Activated CD4-positive, alpha-beta T cell treated with anti-CD3 and anti-CD28 coated beads, Interleukin-2, amount 50 U/mL, for 1 hour (primary cell): ENCODE data around the gene FAM83G.

Experiments used
- DNase-seq: peaks from one replicate; pipeline ENCODE4 v3.0.0-alpha.2; 2020

Gene FAM83G

DNA sequence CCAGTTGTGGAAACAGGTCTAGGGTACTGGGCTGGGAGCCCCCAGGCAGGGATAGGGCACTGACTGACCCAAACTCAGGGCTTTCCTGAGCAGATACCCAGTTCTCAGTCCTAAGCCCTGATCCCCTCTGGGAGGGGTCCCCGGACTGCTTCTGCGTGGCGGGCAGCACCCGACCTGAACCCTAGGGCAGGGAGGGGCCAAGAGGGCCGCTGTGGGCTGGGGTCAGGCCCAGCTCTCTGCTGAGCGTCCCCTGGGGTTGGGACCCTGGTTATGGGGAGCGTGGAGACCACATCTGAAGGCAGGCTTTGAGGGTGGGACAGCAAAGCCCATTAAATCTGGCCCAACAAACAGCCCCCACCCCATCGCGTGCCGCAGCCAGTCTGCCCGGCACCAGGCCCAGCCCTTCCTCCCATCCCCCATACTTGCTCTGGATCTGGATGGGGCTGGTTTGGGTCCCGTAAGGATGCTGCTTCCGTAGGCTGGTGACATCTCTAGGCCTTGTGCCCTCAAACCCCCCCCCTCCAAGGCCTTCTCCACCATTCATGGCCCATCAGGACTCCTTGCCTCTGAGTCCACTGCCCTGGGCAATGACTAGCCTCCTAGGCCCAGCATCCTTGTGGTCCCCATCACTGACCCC, 691 bp upstream of the FAM83G start:
- no peak for DNase-seq

DNA sequence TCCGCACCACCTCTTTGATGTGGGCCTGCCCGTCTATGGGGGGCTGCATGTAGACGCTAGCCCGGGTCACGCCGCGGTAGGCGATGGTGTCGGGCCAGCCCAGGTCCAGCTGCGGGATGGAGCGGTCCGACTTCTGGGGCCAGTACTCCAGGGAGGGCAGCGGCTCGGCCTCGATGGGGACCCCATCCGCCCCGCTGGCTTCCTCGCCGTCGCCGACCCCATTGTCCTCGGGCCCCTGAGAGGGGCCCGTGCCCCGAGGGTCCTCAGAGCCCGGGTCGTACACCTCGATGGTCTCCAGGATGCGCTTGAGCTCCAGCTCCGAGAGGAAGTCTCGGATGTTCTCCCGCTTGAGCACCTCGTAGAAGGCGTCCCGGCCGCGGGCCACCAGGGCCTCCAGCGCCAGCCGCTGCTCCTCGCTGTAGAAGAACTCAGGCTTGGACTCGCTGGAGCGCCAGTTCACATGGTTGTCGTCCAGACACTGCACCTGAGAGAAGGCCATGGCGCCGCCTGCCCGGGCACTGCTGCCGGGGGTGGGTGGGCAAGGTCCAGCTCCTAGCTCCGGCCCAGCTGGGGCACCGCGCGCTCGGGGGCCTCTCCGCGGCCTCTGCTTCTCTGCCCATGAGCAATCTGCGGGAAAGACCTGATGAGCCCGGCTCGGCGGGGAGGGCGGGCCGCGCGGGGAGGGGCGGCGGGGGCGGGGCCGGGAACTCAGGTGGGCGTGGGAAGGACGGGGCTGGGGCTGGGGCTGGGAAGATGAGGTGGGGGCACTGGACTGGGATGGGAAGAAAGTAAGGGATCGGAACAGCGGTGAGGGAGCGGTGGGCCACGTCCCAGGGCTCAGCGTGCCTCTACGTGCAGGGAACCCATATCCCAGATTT, 782 bp downstream of the FAM83G start:
- peak; percentile 38 for DNase-seq

DNA sequence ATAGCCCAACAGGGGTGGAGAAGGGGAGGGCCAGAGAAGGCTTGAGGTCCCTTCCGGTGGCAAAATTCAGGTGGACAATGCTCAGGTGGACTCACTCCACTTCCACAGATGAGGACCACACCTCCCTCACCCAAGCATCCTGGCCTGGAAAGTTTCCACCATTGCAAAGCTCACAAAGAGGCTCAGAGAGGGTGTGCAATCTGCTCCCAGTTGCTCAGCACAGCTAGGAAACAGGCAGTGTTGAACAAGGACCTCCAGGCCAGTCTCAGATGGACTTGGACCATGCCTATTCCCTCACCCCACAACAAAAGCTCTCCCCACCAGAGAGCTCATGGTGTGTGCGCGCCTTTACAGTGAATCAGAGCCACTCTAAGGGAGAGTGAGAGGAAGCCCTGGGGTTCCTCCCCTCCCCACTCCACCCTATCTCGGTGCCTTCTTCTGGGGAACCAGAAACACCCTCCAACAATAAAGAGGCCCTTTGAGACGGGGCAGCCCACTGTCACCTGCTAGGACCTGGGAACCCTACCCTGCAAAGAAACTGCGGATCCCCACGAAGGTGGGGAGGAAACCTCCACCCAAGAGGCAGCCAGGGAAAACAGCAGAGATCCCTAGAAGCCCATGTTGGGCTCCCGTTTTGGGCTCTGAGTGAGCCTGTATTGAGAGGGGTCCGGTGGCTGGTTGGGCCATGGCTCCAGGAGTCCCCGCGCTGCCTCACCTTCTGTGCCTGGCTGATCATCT, 1.6 kb downstream of the FAM83G start:
- DNase-seq, result peak; percentile 24

GRCh38 chr17:19001907-19002590, 2.5 kb downstream of the FAM83G start:
- DNase-seq, result no peak

GRCh38 chr17:19000531-19001325, 3.8 kb downstream of the FAM83G start:
- no peak for DNase-seq

GRCh38 chr17:18999911-19000310, 4.7 kb downstream of the FAM83G start:
- no peak for DNase-seq

DNA sequence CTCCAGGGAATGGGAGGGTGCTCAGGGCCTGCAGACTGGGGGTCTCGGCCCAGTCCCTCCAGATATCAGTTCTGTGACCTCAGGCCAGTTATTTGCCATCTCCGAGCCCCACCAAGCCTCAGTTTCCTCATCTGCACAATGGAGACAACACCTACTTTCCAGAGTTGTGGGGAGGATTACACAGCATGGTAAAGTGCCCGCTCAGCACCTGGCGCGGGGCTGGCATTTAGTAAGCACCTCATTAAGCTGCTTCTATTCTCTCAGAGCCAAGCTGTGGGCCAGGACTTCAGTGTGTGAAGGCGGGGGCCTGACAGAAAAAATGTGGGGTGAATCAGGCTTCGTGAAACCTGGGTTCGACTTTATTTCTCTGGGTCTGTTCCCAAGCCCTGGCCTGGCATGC, 5.2 kb downstream of the FAM83G start:
- DNase-seq, result no peak

GRCh38 chr17:18997650-18998196, 6.8 kb downstream of the FAM83G start:
- DNase-seq, result no peak

- DNase-seq, result no peak
Measured at GRCh38 chr17:18996458-18996857, 8.1 kb downstream of the FAM83G start.

GRCh38 chr17:18995220-18995619, 9.3 kb downstream of the FAM83G start:
- DNase-seq, result no peak

DNA sequence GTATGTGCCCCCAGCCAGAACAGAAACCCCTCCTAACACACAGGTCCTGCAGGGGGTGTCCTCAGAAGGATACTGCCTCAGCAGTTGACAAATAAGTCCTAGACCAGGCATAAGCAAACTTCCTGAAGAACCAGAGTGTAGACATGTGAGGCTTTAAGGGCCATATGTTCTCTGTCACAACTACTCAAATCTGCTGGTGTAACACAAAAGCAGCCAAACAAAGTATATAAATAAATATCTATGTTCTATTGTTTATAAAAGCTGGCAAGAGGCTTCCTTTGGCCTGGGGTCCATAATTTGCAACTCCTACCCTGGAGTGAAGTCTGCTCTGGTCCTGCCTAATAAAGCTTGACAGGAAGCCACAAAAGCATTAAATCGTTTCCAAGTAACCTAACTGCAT, 9.9 kb downstream of the FAM83G start:
- no peak for DNase-seq

- DNase-seq, result no peak
Measured at GRCh38 chr17:18993905-18994526, 10.5 kb downstream of the FAM83G start.

DNA sequence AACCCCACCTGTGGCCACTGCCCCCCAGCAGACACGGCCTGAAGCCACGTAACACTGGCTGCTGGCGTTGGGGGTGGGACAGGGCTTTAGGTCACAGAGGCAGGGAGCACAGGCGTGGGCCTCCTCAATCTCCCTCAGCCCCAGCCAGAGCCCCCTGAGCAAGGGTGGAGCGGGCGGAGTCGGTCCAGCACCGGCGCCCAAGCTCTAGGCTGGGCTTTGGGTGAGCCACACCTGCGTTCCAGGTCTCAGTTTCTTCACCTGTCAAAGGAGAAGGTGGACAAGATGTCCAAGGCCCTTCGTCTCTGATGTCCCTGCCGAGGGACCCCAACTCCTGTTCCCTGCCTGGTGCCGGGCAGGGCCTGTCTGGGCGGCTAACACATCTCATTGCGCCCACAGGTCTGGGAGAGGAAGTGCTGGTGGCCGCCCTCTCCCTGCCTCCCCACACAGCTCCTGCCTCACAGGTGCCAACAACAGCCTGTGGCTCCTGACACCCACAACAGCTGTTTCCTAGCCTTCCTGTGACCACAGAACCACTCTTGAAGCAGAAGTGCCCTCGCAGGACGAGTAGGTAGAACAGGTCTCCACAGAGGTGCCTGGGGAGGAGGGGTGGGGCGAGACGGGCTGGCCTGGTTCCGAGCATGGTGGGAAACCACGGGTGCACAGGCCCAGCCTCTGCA, 12.0 kb downstream of the FAM83G start:
- DNase-seq, result no peak

DNA sequence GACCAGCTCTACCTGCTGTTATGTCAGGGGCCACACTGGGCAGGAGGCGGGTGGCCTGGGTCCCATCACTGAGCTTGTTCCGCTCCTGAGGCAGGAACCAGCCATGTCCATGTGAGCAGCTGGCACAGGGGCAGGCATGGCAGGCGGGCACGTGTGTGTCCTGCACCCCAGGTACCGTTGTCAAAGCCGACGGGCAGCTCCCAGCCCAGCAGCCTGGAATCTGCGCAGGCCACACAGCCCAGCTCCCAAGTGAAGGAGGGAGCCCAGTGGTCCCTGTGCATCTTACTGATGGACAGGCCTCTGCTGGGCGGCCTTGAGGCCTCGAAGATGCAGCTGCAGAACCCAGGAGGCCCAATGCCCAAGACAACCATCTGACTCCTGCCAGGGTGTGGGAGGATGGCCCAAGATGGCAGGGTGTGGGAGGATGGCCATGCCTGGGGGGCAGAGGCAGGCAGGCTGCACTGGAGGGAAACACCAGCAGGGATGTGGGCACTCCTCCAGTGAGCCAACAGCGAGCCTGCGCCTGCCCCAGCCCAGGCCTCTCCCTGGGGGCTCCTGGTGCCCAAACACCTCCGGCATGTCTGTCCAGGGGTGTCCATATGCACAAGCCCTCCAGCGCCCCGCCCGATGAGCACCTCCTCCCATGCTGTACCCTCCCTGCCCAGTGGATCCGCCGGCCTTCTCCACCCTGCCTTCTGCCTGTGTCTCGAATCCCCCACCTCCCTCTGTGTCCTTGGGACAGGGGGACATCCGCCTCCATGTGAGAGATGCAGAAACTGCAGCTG, 12.8 kb downstream of the FAM83G start:
- no peak for DNase-seq

GRCh38 chr17:18990331-18990730, 14.2 kb downstream of the FAM83G start:
- no peak for DNase-seq

GRCh38 chr17:18988546-18989173, 15.9 kb downstream of the FAM83G start:
- no peak for DNase-seq

- DNase-seq, result no peak
Measured at GRCh38 chr17:18987862-18988545, 16.6 kb downstream of the FAM83G start.

- DNase-seq, result no peak
Measured at GRCh38 chr17:18987230-18987610, 17.3 kb downstream of the FAM83G start.
